Gastrocnemius medialis (tissue), 4 donors: ENCODE data around the gene NELL2.

Experiments used
- CTCF ChIP-seq, 5 experiments: fragments of 450-650 bp in 3 of 5; fragments of 200-600 bp in 2 of 5; sonication (generic) in 2 of 5; IDR thresholded peaks in 4 of 5; conservative IDR thresholded peaks in 1 of 5; 1 replicate in 4 of 5; 2 replicates in 1 of 5; pipeline ENCODE4 v1.5.1; 2016 to 2019; ENCODE audit warnings: antibody characterized with exemption in 5 of 5, mild to moderate bottlenecking in 3 of 5, moderate library complexity in 3 of 5
- POLR2A ChIP-seq, 2 donors: fragments of 450-650 bp; IDR thresholded peaks; one replicate each; pipeline ENCODE4 v1.6.1; 2017; ENCODE audit warnings: antibody characterized with exemption in 2 of 2, mild to moderate bottlenecking in 2 of 2, moderate library complexity in 2 of 2

- TF ChIP-seq CTCF (IDR thresholded peaks at IDR 0.05 in 4 of 5, conservative IDR thresholded peaks at IDR 0.05 in 1 of 5) (no peak), POLR2A (IDR thresholded peaks at IDR 0.05) (no peak)
These were observed 325.7 kb downstream of the NELL2 start for GRCh38 chr12:44550377-44550776.
